Epithelial cell of proximal tubule (primary cell): ENCODE results near the gene MTA3. TPM values are rescaled to one million over a fixed set of nuclear protein-coding genes. Genes with fewer than 3 reads are reported as not detected.

Experiments used
- DNase-seq: peaks from one replicate; pipeline ENCODE4 v3.0.0-alpha.2; 2011; ENCODE audit warnings: low read depth
- H3K4me3 ChIP-seq: 2 replicates; pipeline ENCODE4 v1.5.1; 2011; ENCODE audit warnings: low read depth, mild to moderate bottlenecking, low read length
- total RNA-seq: library from RNA; depleted of rRNA; stranded (reverse); fragments of >200 nt; gene quantifications from 2 replicates; pipeline ENCODE4 v1.2.3, GENCODE V29; 2015
- TF ChIP-seq, protein P1 (sequence below): conservative IDR thresholded peaks from 2 replicates; pipeline ENCODE4 v1.5.1; 2012; ENCODE audit warnings: low read depth, mild to moderate bottlenecking, low read length

Gene MTA3
- total RNA-seq, 1 donor from 2014 or later: 17.8 TPM

DNA sequence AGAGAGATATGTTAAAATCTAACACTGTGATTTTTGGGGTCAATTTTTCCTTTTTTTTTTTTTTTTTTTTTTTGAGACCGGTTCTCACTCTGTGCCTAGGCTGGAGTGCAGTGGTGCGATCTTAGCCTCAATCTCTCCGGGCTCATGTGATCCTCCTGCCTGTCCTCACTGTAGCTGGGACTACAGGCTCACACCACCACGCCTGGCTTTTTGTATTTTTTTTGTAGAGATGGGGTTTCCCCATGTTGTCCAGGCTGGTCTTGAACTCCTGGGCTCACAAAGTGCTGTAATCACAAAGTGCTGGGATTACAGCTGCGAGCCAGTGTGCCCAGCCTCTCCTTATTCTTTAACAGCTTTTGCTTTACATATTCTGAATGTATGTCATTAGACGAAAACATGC lies 226.8 kb downstream of the MTA3 start:
- no peak for DNase-seq
- no peak overlapping the region for H3K4me3 ChIP-seq
- TF ChIP-seq, protein P1, sequence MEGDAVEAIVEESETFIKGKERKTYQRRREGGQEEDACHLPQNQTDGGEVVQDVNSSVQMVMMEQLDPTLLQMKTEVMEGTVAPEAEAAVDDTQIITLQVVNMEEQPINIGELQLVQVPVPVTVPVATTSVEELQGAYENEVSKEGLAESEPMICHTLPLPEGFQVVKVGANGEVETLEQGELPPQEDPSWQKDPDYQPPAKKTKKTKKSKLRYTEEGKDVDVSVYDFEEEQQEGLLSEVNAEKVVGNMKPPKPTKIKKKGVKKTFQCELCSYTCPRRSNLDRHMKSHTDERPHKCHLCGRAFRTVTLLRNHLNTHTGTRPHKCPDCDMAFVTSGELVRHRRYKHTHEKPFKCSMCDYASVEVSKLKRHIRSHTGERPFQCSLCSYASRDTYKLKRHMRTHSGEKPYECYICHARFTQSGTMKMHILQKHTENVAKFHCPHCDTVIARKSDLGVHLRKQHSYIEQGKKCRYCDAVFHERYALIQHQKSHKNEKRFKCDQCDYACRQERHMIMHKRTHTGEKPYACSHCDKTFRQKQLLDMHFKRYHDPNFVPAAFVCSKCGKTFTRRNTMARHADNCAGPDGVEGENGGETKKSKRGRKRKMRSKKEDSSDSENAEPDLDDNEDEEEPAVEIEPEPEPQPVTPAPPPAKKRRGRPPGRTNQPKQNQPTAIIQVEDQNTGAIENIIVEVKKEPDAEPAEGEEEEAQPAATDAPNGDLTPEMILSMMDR: no peak

DNA sequence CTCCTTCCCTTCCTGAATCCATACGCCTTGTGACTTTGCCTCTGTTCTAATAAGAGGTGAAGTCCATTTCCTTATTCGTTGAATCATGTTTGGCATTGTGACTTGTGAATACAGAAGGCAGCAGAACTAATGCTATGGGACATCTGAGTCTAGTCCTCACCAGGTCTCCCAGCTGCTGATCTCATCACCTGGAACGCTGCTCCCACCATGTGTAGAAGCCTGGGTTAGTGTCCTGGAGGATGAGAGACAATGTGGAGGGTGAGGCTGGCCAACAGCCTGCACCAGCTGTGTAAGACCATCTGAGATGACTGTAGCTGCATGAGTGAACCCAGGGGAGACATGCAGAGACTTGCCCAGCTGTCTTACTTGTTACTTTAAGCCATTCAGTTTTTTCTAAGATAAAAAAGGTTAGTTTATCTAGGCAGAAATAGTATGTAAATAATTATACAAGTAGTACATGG lies 227.4 kb downstream of the MTA3 start:
- H3K4me3 ChIP-seq: no peak overlapping the region
- no peak for DNase-seq
- TF ChIP-seq, protein P1: no peak

DNA sequence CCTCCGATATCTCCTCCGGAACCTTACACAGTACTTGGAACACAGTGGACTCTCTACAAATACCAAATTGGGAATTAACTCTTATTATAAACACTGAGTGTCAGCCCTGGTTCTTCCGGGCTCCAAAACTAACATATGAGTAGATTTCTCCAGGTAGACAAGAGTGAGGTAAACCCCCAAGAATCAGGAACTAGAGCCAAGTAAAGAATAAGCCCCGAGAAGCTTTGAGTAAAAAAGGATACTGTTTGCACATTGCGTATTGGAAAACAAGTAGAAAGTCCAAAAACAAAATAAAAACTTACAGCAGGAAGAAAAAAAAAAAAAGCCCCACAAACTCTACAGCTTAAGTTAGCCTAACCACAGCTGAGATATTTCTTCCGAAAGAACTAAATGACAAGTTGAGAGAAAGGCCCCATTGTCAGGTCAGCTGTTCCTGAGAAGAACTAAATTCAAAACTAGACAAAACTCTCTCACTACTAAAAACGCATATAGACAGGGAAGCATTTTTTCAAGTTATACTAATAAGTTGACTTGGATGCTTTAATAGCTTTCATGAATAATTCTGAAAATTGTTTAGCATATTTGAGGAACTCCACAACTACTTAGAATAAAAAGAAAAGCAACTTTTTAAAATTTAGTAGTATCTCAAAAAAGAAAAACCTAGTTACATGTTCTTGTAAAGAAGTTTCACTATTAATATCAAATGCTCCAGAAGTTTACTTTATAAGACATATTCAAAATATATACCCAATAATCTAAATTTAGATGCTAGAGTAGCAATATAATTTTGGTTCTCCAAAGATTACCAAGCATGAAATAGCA lies 228.2 kb downstream of the MTA3 start:
- TF ChIP-seq, protein P1: no peak
- no peak overlapping the region for H3K4me3 ChIP-seq
- no peak for DNase-seq

DNA sequence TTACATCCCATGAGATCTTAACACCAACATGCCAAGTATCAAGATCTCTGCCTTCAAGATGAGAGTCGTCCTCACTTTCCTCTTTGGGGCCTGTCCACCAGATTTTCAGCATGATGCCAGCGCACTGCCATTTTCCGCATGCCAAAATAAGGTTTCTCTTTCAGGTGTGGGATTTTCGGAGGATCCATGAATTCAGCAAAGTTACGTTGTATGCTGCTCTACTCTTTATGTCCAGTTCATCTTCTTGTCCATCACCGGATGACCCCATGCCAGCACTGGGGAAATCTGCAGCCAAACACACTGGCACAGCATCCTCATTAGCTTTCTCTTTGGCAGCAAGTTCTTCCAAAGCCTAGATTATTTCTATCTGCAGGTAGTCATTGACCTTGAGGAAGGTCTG lies 228.8 kb downstream of the MTA3 start:
- TF ChIP-seq, protein P1: no peak
- no peak overlapping the region for H3K4me3 ChIP-seq
- no peak for DNase-seq

DNA sequence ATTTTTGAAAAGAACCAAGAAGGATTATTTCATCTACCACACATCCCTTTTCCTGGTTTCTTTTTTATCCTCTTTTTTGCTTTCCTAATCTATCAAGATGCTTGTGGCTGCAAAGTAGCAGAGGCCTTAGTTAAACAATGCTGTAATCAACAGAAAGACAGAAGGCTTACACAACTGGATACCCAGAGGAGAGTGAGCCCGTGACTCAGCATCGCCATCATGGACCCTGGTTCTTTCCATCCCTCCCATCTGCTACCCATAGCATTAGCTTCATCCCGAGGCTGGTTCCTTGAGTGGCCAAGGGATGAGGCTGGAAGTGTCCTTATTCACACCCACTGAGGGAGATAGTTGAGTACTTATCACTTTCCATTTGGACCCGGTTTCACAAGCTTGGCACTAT lies 231.4 kb downstream of the MTA3 start:
- TF ChIP-seq, protein P1: no peak
- no peak overlapping the region for H3K4me3 ChIP-seq
- no peak for DNase-seq

DNA sequence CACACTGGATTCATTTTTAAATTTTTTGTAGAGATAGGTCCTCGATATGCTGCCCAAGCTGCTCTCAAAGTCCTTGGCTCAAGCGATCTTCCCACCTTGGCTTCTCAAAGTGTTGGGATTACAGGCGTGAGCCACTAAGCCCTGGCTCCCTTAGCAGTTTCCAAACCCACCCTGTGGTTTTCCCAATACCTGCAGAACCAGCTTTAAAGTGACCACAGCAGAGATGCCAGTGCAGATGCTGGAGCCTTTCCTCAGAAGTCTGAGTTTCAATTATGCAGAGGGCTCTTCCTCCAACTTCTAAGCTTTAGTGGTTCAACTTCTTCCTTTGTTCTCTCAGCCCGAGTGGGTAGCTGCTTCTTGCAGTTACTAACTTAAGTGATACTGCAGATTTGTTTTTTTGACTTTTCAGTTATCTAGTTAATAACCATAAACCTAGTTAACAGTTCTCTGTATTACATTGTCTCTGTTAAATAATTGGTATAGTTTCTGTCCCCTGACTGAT lies 232.1 kb downstream of the MTA3 start:
- no peak for DNase-seq
- TF ChIP-seq, protein P1: no peak
- no peak overlapping the region for H3K4me3 ChIP-seq

DNA sequence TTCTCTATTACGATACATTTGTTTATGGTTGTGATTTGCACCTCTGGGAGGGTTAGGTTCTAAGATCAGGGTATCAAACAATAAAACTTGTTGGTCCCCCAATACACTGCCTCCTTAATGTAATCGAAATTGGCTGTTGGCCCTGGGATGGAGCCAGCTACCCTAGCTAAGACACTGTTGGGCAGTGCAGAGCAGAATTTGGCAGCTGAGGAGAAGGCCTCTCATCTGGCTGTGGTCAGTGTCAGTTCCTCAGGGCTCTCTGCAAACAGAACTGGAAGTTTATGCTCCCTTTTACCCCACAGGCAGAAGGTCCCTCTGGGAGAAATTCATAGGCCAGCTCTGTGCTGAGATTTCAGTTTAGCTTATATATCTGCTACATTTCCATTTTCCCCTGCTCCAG lies 232.5 kb downstream of the MTA3 start:
- no peak for DNase-seq
- TF ChIP-seq, protein P1: no peak
- H3K4me3 ChIP-seq: no peak overlapping the region
